ENCODE measurements around the gene FAM20C.
"Not testable (repeated sequence)": the region's sequence is repeated elsewhere in the genome, so short reads cannot be mapped to it uniquely, and the experiment has no call there.

Gene FAM20C

DNA sequence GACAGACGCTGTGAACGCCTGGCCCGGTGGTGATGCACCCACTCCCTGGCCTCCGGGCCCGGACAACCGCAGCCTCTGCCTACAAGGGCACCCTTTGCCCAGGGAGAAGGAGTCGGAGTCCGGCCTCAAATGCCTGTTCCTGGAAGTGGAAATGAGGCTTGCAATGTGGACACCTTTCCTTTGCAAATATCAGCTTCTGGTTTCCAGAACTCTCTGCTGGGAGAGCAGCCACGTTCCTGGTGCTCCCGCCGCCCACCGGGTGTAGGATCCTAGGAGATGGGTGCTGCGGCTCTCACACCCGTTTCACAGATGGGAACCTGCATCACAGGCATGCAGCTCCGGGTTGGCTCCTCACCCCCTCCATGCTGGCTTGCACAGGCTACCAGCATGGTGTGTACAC, 100.5 kb downstream of the FAM20C start:
- no peak for DNase-seq (ENCODE audit: low spot score)

DNA sequence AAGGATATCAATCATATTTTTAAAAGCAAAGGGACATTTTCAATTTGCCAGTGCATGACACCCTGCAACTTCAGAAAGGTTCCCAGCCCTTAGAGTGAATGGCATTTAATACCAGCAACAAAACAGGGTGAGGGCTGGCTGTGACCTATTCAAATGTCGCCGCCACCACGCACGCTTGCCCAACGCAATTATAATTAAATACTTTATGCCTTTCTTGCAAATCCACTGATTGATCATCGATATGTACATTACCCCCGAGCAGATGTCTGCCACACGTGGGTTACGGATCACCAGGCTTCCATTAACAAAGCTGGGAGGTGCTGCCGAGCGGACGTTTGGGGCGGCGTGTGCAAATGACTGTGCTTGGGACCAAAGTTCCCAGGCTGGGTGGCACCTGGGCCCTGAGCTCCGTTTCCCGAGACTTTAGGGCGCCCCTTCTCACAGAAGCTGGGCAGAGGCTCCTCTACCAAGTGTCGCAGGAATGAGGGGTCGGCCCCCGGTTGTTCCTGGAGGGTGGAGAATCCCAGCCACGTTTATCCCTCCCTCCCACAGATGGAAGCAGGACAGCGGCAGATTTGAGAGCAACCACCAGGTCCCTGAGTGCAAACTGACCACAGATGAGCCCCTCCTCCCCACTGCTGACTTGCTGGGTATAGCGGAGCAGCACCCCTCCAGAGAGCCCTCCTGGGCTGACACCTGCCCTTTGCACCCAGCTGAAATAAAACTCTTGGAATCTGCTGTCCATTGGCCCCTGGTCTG, 101.5 kb downstream of the FAM20C start:
- DNase-seq (ENCODE audit: low spot score) = no peak

GRCh38 chr7:294440-295154, 102.2 kb downstream of the FAM20C start:
- DNase-seq (ENCODE audit: low spot score) = no peak

GRCh38 chr7:295155-296154, 103.1 kb downstream of the FAM20C start:
- no peak for DNase-seq (ENCODE audit: low spot score)

DNA sequence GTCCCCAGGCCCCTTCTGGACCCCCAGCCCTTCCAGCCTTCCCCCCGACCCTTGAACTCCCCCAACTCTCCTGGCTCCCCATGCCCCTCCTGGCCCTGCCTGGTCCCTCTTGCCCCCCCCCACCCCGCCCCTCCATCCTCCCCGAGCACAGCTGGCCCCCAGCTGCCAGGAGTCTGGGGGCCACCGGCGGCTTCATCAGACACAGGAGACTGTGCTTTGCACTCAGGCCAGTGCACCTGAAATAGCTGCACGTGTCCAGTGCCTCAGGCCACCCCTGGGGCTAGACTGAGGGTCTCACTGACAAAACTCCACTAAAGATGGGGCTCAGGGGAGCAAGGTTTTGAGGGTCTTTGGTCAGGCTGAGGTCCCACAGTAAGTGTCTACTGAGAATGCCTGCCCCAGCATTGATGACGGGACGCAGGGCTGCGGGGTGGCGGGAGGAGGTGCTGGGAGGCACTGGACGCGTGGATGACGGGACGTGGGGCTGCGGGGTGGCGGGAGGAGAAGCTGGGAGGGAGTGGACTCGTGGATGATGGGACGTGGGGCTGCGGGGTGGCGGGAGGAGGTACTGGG, 104.1 kb downstream of the FAM20C start:
- no peak for DNase-seq (ENCODE audit: low spot score)

DNA sequence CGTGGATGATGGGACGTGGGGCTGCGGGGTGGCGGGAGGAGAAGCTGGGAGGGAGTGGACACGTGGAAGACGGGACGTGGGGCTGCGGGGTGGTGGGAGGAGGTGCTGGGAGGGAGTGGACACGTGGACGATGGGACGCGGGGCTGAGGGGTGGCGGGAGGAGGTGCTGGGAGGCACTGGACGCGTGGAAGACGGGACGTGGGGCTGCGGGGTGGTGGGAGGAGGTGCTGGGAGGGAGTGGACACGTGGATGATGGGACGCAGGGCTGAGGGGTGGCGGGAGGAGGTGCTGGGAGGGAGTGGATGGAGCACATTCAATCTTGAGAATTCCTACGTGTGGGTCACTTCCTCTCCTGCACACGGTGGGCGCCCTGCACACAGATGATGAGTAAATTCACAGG, 104.8 kb downstream of the FAM20C start:
- DNase-seq (ENCODE audit: low spot score) = not testable (repeated sequence)

- no peak for DNase-seq (ENCODE audit: low spot score)
Measured at GRCh38 chr7:297611-298374, 105.4 kb downstream of the FAM20C start.

GRCh38 chr7:298375-298702, 106.0 kb downstream of the FAM20C start:
- no peak for DNase-seq (ENCODE audit: low spot score)

DNA sequence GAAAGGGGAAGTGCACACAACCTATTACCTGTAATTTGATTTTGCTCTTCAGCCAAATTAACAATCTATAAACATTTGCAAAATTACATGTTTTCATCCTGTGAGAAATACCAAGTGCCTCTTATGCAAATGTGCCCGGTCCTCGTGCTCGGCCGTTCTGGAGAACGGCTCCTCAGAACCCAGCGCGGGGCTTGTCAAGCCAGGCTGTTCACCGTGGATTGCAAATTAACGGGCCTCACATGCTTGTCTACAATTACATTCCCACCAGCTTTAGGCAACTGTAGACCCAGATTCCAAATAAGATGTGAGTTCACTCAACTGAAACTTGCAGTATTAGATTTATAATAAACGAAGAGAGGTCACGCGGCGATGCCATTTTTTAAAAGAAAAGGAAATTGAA, 106.4 kb downstream of the FAM20C start:
- no peak for DNase-seq (ENCODE audit: low spot score)

GRCh38 chr7:299169-299568, 106.8 kb downstream of the FAM20C start:
- DNase-seq (ENCODE audit: low spot score) = no peak

DNA sequence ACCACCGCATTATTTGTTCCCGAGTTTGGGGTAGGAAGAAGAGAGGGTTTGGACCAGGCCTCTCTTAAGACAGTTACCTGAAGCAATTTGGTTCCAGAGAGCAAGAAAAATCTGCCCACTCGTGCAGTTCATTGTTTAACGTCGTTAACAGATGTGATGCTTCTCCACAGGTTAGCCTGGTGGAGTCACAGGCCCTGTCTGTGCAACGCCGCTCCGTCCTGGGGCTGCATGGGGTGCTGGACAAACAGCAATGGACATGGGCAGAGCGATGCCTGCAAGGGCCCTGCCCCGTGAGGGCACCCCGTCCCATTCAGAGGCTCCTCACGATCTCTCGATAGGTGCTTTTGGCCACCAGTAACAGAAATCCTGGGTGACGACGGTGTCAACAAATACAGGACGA, 107.3 kb downstream of the FAM20C start:
- DNase-seq (ENCODE audit: low spot score) = no peak

DNA sequence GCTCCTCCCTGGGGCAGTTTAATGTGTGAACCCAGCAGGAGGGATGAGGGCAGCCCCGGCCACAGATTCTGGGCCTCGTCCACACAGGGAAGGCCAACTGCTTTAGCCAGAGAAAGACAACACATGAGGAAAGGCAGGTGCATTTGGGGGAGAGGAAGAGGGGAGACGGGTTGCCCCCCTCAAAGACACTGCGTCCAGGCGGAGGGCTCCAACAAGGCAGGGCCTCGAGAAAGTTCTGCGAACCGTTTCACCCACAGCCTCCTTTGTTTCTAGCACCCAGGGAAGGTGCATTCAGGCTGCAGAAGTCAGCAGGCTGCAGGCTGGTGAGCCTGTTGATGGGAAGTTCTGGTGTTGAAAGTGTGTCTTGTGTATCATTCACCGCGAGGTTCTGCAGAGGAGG, 107.7 kb downstream of the FAM20C start:
- DNase-seq (ENCODE audit: low spot score) = no peak

- no peak for DNase-seq (ENCODE audit: low spot score)
Measured at GRCh38 chr7:300546-301290, 108.3 kb downstream of the FAM20C start.

GRCh38 chr7:301291-302053, 109.1 kb downstream of the FAM20C start:
- DNase-seq (ENCODE audit: low spot score) = no peak

GRCh38 chr7:302054-302992, 110.0 kb downstream of the FAM20C start:
- DNase-seq (ENCODE audit: low spot score) = no peak

GRCh38 chr7:303425-303824, 111.1 kb downstream of the FAM20C start:
- no peak for DNase-seq (ENCODE audit: low spot score)

- DNase-seq (ENCODE audit: low spot score) = no peak
Measured at GRCh38 chr7:303884-304573, 111.7 kb downstream of the FAM20C start.
